Endothelial cell of umbilical vein (primary cell): ENCODE measurements around the gene PPP4R3B. TPM values are rescaled to one million over a fixed set of nuclear protein-coding genes. Genes with fewer than 3 reads are reported as not detected.

Experiments
- BruUV-seq: library from RNA; stranded (reverse); fragments of 400-500 nt; replicated peaks from 2 replicates; lab custom pipeline; 2021; lab: Mats Ljungman, UMichigan
- CTCF ChIA-PET: fragments of 300-600, 350-600 bp; sonication (Branson Sonifier 250); formaldehyde crosslinking; loops from one replicate; lab custom pipeline; 2021; ENCODE audit warnings: antibody characterized with exemption, inconsistent platforms; lab: Charles Lee
- POLR2A ChIA-PET: fragments of 300-600, 350-600 bp; sonication (Branson Sonifier 250); formaldehyde crosslinking; loops from one replicate; lab custom pipeline; 2021; ENCODE audit warnings: antibody characterized with exemption, inconsistent platforms; lab: Charles Lee
- DNase-seq: peaks from one replicate; pipeline ENCODE4 v3.0.0-alpha.2; 2011; ENCODE audit warnings: low read depth, low spot score
- FAIRE-seq: peaks from 2 replicates; lab custom pipeline; 2011; peaks lifted over from hg19 to GRCh38; lab: Jason Lieb, UNC
- H2AFZ ChIP-seq: 2 replicates; pipeline ENCODE4 v1.6.0; 2012; ENCODE audit warnings: low read depth, low read length, control low read depth, inconsistent platforms
- H3K27ac ChIP-seq: 2 replicates; pipeline ENCODE4 v1.5.1; 2011; ENCODE audit warnings: low read depth, mild to moderate bottlenecking, control low read depth, low read length, moderate library complexity; ENCODE audit not compliant: insufficient read depth
- H3K27me3 ChIP-seq, 2 experiments: 2 replicates each; pipeline versions ENCODE4 v1.6.0 to v1.6.1; 2011; ENCODE audit warnings: low read length in 2 of 2, mixed read lengths in 1 of 2; ENCODE audit not compliant: control insufficient read depth in 2 of 2, insufficient read depth in 2 of 2
- H3K36me3 ChIP-seq, 2 experiments: 2 replicates in 1 of 2; 3 replicates in 1 of 2; pipeline ENCODE4 v1.5.1; 2011; ENCODE audit warnings: low read length in 2 of 2, mild to moderate bottlenecking in 1 of 2, moderate library complexity in 1 of 2; ENCODE audit not compliant: control insufficient read depth in 2 of 2, insufficient read depth in 2 of 2; ENCODE audit errors: extremely low read depth in 1 of 2
- H3K4me1 ChIP-seq: 3 replicates; pipeline ENCODE4 v1.5.1; 2011; ENCODE audit warnings: mild to moderate bottlenecking, low read length; ENCODE audit not compliant: control insufficient read depth, insufficient read depth; ENCODE audit errors: extremely low read depth
- H3K4me2 ChIP-seq: 2 replicates; pipeline ENCODE4 v1.6.1; 2011; ENCODE audit warnings: low read length, control low read depth, mixed read lengths; ENCODE audit not compliant: insufficient read depth
- H3K4me3 ChIP-seq, 3 experiments: fragments of 200-600 bp in 1 of 3; sonication (generic), shearing (Covaris generic) in 1 of 3; replicated peaks in 1 of 3; 2 replicates each; pipeline ENCODE4 v1.5.1; 2011 to 2016; ENCODE audit warnings: control low read depth in 3 of 3, low read length in 3 of 3, mild to moderate bottlenecking in 2 of 3, inconsistent platforms in 1 of 3, low read depth in 1 of 3, moderate library complexity in 1 of 3; ENCODE audit not compliant: insufficient read depth in 1 of 3
- H3K79me2 ChIP-seq: 2 replicates; pipeline ENCODE4 v1.6.0; 2012; ENCODE audit warnings: low read length, inconsistent platforms; ENCODE audit not compliant: control insufficient read depth, insufficient read depth
- H3K9ac ChIP-seq: replicated peaks from 2 replicates; pipeline ENCODE3; 2011; ENCODE audit warnings: low read length, control low read depth; ENCODE audit not compliant: insufficient read depth; ENCODE audit errors: extremely low read depth
- H3K9me1 ChIP-seq: replicated peaks from 3 replicates; pipeline ENCODE4 v1.6.0; 2011; ENCODE audit warnings: mild to moderate bottlenecking, low read length; ENCODE audit not compliant: control insufficient read depth, insufficient read depth; ENCODE audit errors: extremely low read depth
- H3K9me3 ChIP-seq: replicated peaks from 2 replicates; pipeline ENCODE4 v1.5.1; 2012; ENCODE audit warnings: low read length, inconsistent platforms; ENCODE audit not compliant: control insufficient read depth, insufficient read depth
- H4K20me1 ChIP-seq: replicated peaks from 2 replicates; pipeline ENCODE3; 2011; ENCODE audit warnings: mild to moderate bottlenecking, low read length; ENCODE audit not compliant: control insufficient read depth, insufficient read depth; ENCODE audit errors: extremely low read depth
- CTCF ChIP-seq, 2 donors: IDR thresholded peaks; 1 replicate in 1 of 2; 2 replicates in 1 of 2; pipeline ENCODE4 v1.5.1; 2011; ENCODE audit warnings: low read length in 2 of 2, mild to moderate bottlenecking in 2 of 2, moderate library complexity in 2 of 2, control low read depth in 1 of 2, inconsistent platforms in 1 of 2, low read depth in 1 of 2; ENCODE audit not compliant: insufficient read depth in 1 of 2; ENCODE audit errors: extremely low read depth in 1 of 2
- EZH2 ChIP-seq: IDR thresholded peaks from 2 replicates; pipeline ENCODE4 v1.6.1; 2012; ENCODE audit warnings: borderline replicate concordance, low read depth, mild to moderate bottlenecking, moderate library complexity, low read length, inconsistent platforms; ENCODE audit not compliant: severe bottlenecking
- FOS ChIP-seq: IDR thresholded peaks from 2 replicates; pipeline ENCODE4 v1.6.1; 2011; ENCODE audit warnings: mild to moderate bottlenecking, low read length, moderate library complexity, borderline replicate concordance; ENCODE audit not compliant: insufficient read depth
- GATA2 ChIP-seq: IDR thresholded peaks from 2 replicates; pipeline ENCODE4 v1.7.0; 2011; ENCODE audit warnings: low read depth, mild to moderate bottlenecking, moderate library complexity, mixed read lengths, low read length; ENCODE audit not compliant: insufficient read length, insufficient read depth
- JUN ChIP-seq: IDR thresholded peaks from 2 replicates; pipeline ENCODE4 v1.6.1; 2011; ENCODE audit warnings: borderline replicate concordance, low read depth; ENCODE audit not compliant: insufficient read length, insufficient read depth
- MAX ChIP-seq: IDR thresholded peaks from 2 replicates; pipeline ENCODE4 v1.6.1; 2011; ENCODE audit not compliant: insufficient read depth, insufficient read length
- MYC ChIP-seq: IDR thresholded peaks from one replicate; pipeline ENCODE4 v1.6.1; 2011; ENCODE audit warnings: mild to moderate bottlenecking, low read depth, low read length
- POLR2A ChIP-seq: IDR thresholded peaks from 2 replicates; pipeline ENCODE4 v1.6.1; 2012; ENCODE audit warnings: low read depth, mild to moderate bottlenecking, control low read depth, low read length
- POLR2AphosphoS5 ChIP-seq: IDR thresholded peaks from 2 replicates; pipeline ENCODE4 v1.6.1; 2012; ENCODE audit warnings: low read depth, mild to moderate bottlenecking, control low read depth, low read length, moderate library complexity; ENCODE audit not compliant: insufficient read depth
- dilution Hi-C: fragments of 300-500 bp; cut with MboI; formaldehyde crosslinking; loops from one replicate; pipeline ENCODE4 v1.15.0; 2019; ENCODE audit warnings: low sequenced_read_pairs; ENCODE audit not compliant: extremely low pct_ligation_motif_present
- intact Hi-C: fragments of 100-400 bp; cut with micrococcal nuclease; formaldehyde crosslinking; loops from one replicate; pipeline ENCODE4 v1.10.0; 2022
- polyA plus RNA-seq, 4 experiments: library from polyadenylated mRNA; depleted of rRNA in 3 of 4; stranded (reverse) in 3 of 4; unstranded in 1 of 4; fragments of >200 nt; gene quantifications; 2 replicates each; pipeline versions ENCODE4 v1.2.1 to v1.2.3, GENCODE V29; 2011 to 2012; ENCODE audit warnings: missing spikeins in 1 of 4
- total RNA-seq: library from RNA; stranded (reverse); gene quantifications from 2 replicates; pipeline ENCODE4 v1.2.3, GENCODE V29; 2021

PPP4R3B gene
- total and polyA plus RNA-seq, 2 donors (not counting 3 experiments of a cell fraction or from before 2014, with no cell fraction given) = 11.2 to 51.5 TPM

- no peaks in the 10 kb centered on the region for H3K9me1 ChIP-seq
- no peak overlapping the region for H3K4me2 ChIP-seq
- no peaks in the 10 kb centered on the region for H4K20me1 ChIP-seq
- no peak overlapping the region for H2AFZ ChIP-seq
- no peaks in the 10 kb centered on the region for H3K4me1 ChIP-seq
- intact Hi-C loops (no loop called here), dilution Hi-C loops (no loop called here)
- DNase-seq (no peak), FAIRE-seq (no peak)
- H3K4me3 ChIP-seq = no peak overlapping the region
- BruUV-seq = no TSS peak
- no peaks in the 10 kb centered on the region for H3K79me2 ChIP-seq
- peaks cover 0 to 4% of the 10 kb centered on the region in 2 experiments for H3K36me3 ChIP-seq
- TF ChIP-seq FOS (no peak), CTCF (IDR thresholded peaks at IDR 0.05; ENCODE audit: extremely low read depth in 1 of 2, insufficient read depth in 1 of 2, low read depth in 1 of 2, low read length in 2 of 2) (no peak), EZH2 (no peak), POLR2AphosphoS5 (no peak), POLR2A (no peak)
- no peak overlapping the region for H3K9ac ChIP-seq
- H3K9me3 ChIP-seq = no peaks in the 10 kb centered on the region
- no peaks in the 10 kb centered on the region for H3K27me3 ChIP-seq
- POLR2A ChIA-PET = no interaction called here
- no peak overlapping the region for H3K27ac ChIP-seq
- CTCF ChIA-PET = no interaction called here
Observed at GRCh38 chr2:55636831-55637230, 19.4 kb upstream of the PPP4R3B start.

- no peaks in the 10 kb centered on the region for H3K36me3 ChIP-seq
- CTCF ChIA-PET = no interaction called here
- POLR2A ChIA-PET = no interaction called here
Observed at GRCh38 chr2:55628931-55629330, 11.5 kb upstream of the PPP4R3B start.

More at GRCh38 chr2:55628931-55629330, 11.5 kb upstream of the PPP4R3B start:
- DNase-seq = no peak
- H3K27ac ChIP-seq = no peak overlapping the region
- H3K4me3 ChIP-seq = no peak overlapping the region
- no peaks in the 10 kb centered on the region for H3K79me2 ChIP-seq
- no peaks in the 10 kb centered on the region for H3K27me3 ChIP-seq
- H4K20me1 ChIP-seq = no peaks in the 10 kb centered on the region
- TF ChIP-seq GATA2 = no peak
- TF ChIP-seq MAX = no peak
- no peak for TF ChIP-seq POLR2A
- no peak for TF ChIP-seq JUN
- no peak for TF ChIP-seq FOS
- no peak for TF ChIP-seq EZH2
- no peak for TF ChIP-seq CTCF (IDR thresholded peaks at IDR 0.05; ENCODE audit: extremely low read depth in 1 of 2, insufficient read depth in 1 of 2, low read depth in 1 of 2, low read length in 2 of 2)
- no peak for TF ChIP-seq POLR2AphosphoS5
- no peak for TF ChIP-seq MYC
- intact Hi-C loops = no loop called here
- no peak overlapping the region for H2AFZ ChIP-seq
- no peaks in the 10 kb centered on the region for H3K4me1 ChIP-seq
- no TSS peak for BruUV-seq
- no peak overlapping the region for H3K4me2 ChIP-seq
- no peaks in the 10 kb centered on the region for H3K9me3 ChIP-seq
- dilution Hi-C loops = no loop called here
- FAIRE-seq = no peak
- no peak overlapping the region for H3K9ac ChIP-seq
- H3K9me1 ChIP-seq = no peaks in the 10 kb centered on the region
